GM12892 (cell line): ENCODE measurements around the gene WDR7.

Source experiments
- POLR2A ChIP-seq: IDR thresholded peaks from 2 replicates; pipeline ENCODE4 v1.6.1; 2011; ENCODE audit warnings: low read depth, low read length, control low read depth
- POLR2AphosphoS5 ChIP-seq: IDR thresholded peaks from 2 replicates; pipeline ENCODE4 v1.6.1; 2011; ENCODE audit warnings: low read depth, low read length, control low read depth

DNA sequence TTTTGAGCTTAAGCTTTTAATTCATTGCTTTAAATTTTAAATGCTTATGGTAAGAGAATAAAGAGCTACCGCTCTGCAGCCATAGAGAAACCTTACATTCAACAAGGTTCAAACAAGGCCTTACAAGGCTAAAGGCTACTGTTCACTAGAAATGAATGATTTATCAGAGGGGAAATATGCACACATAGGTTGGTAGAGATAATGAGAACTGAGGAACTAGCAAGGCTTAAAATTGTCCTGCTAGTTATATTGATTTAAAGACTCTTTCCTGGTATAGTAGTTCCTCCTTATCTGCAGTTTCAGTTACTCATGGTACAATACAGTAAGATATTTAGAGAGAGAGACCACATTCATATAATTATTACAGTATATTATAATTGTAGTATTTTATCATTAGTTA lies 193.4 kb downstream of the WDR7 start:
- TF ChIP-seq POLR2A (no peak), POLR2AphosphoS5 (no peak)
